GM03348 (cell line): ENCODE data around the gene HOXB13.

ENCODE experiments used
- DNase-seq: peaks from one replicate; pipeline ENCODE4 v3.0.0; 2012; ENCODE audit warnings: low spot score

Gene HOXB13

DNA sequence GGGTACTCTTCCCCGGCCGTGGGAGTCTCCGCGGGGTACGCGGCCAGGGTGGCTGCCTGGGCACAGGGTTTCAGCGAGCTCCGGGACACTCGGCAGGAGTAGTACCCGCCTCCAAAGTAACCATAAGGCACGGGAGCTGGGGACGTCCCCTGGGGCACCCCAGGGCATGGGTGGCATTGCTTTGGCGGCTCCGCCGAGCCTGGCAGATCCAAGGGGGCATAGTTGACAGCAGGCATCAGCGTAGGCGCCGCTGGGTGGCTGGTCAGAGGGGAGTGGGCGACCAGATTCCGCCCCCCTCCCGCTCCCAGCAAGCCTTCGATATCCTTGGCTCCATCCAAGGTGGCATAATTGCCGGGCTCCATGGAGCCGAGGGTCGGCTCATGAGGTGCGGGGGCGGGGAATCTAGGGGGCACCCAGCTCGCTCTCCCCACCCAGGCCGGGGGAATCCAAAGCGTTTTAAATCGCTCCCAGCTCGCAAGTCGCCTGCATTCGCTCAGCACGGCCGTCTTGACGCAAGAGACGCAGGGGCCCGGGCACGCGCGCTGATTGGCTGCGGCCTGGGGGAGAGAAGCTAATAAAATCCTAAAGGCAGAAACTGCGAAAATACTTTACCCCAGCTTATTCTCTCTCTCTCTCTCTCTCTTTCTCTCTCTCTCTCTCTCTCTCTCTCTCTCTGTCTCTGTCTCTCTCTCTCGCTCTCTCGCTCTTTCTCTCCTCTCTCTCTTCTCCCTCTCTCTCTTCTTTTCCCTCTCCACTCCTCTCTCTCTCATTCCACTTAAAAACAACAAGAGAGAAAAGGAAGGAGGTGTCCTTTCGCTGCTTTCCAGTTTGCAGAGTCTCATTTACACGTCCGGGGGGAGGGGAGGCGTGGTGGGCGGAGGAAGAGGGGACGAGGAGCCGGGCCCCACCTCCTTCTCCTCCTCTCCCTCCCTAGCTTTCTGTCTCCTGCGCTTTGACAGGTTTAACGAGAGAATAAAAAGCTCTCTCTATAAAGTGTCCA lies at the start of gene HOXB13:
HOXB13 (minus strand) TSS at position 519 of the 1,000 bp plus-strand sequence; CDS start at position 362, 157 bp downstream.
- DNase-seq, result peak; percentile 86

DNA sequence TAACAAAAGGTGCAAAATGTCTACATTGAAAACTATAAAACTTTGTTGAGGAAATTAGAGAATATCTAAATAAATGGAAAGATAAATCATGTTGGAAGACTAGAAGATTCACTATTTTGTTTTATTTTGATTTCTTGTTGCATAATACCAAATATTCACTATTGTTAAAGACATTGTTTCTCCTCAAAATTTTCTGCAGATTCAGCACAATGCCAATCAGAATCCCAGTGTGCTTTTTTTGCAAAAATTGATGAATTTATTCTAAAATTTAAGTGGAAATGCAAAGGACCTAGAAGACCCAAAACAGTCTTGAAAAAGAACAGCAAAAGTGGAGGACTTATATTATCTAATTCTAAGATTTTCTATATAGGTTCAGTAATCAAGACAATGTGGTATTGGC lies 48.1 kb upstream of the HOXB13 start:
- DNase-seq, result no peak

DNA sequence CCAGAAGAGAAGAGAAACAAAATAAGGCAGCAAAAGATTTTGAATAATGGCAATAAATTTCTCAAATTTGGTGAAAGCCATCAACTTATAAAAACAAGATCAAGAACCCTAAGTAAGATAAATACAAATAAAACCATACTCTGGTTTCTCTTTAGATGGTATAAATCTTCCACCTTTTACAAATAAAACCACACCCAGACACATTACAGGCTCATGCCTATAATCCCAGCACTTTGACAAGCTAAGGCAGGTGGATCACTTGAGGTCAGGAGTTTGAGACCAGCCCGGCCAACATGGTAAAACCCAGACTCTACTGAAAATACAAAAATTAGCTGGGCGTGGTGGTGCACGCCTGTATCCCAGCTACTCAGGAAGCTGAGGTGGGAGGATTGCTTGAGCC lies 44.7 kb upstream of the HOXB13 start:
- DNase-seq, result no peak

DNA sequence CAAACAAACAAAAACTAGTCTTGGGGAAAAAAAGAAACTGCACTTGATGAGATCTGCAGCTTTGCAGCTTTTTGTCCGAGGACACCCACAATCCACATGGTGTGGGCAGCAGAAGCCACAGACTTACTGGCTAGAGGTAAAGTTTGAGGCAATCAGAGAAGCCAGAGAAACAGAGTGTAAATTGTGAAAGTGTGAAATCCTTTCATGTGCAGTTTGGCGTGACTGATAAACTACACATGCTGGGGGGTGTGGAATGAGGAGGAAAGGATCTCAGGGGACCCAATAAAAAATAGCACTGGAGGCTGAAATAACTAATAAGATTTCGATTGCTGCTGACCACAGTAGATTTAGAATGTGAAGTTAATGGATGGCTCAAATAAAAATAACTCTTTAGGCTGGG lies 42.4 kb upstream of the HOXB13 start:
- DNase-seq, result no peak

- DNase-seq, result no peak
These were observed 40.6 kb upstream of the HOXB13 start for GRCh38 chr17:48769009-48769675.

DNA sequence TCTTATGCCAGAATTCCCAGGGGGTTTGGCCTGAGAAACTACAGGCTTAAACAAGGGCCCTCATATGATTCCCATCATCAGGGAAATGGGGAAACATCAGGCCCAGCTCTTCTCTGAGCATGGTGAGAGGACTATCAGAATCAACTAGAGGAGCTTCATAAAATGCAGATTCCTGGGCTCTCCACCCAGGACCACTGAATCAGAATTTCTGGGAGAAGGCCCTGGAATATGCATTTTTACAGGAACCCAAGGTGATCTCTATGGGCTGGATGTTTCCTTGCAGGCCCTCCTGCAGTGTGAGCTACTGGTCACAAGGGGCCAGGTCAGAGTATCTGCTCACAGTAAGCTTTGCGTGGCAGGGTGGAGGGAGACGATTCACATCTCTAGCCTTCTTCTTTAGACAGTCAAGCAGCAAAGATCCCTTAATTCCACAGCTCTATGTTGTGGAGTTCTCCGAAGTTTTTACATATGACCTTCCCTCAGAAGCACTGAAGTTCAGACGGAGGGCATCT lies 38.8 kb upstream of the HOXB13 start:
- no peak for DNase-seq

GRCh38 chr17:48761114-48761513 lies 32.6 kb upstream of the HOXB13 start:
- no peak for DNase-seq

DNA sequence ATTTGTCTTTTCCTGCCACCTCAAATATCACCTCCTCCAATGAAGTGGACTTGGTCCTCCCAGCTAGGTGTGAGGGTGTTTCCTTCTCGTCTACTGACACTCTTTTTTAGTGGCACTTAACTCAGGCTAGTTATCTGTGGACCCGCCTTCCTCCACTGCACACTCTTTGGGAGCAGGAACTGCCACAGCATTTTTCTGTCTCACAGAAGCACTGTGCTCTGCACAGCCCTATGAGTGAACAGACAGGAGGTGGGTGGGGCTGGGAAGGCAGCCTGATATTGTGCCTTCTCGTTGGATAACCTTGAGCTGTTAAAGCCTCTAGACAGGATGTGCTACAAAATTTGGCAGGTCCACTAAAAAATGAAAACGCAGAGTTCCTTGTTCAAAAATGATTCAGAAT lies 31.9 kb upstream of the HOXB13 start:
- DNase-seq, result no peak

- DNase-seq, result no peak
These were observed 30.7 kb upstream of the HOXB13 start for GRCh38 chr17:48759288-48759687.

DNA sequence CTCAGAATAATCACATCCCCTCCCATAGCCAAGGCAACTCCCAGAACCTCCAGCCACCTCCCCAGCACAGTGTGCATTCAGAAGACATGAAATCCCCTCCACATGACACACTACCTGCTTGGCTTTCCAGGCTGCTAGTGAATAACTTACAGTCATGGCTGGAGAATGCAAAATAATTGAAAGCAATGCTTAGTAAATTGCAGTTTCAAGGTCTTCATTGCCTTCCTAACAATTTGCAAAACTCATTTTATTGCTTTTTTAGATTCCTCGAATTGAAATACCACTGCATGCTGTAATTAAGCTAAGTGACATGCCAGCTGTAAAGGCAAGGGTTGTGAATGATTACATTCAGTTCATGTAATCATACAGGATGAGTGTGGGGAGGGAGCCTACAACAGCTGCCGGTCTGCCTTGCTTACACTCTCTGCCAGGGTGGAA lies 29.0 kb upstream of the HOXB13 start:
- peak; percentile 40 for DNase-seq

GRCh38 chr17:48756830-48757251 lies 28.3 kb upstream of the HOXB13 start:
- DNase-seq, result no peak

- DNase-seq, result no peak
These were observed 26.8 kb upstream of the HOXB13 start for GRCh38 chr17:48755356-48755755.

GRCh38 chr17:48754500-48755261 lies 26.1 kb upstream of the HOXB13 start:
- no peak for DNase-seq

- DNase-seq, result peak; percentile 48
These were observed 25.4 kb upstream of the HOXB13 start for GRCh38 chr17:48753794-48754499.

DNA sequence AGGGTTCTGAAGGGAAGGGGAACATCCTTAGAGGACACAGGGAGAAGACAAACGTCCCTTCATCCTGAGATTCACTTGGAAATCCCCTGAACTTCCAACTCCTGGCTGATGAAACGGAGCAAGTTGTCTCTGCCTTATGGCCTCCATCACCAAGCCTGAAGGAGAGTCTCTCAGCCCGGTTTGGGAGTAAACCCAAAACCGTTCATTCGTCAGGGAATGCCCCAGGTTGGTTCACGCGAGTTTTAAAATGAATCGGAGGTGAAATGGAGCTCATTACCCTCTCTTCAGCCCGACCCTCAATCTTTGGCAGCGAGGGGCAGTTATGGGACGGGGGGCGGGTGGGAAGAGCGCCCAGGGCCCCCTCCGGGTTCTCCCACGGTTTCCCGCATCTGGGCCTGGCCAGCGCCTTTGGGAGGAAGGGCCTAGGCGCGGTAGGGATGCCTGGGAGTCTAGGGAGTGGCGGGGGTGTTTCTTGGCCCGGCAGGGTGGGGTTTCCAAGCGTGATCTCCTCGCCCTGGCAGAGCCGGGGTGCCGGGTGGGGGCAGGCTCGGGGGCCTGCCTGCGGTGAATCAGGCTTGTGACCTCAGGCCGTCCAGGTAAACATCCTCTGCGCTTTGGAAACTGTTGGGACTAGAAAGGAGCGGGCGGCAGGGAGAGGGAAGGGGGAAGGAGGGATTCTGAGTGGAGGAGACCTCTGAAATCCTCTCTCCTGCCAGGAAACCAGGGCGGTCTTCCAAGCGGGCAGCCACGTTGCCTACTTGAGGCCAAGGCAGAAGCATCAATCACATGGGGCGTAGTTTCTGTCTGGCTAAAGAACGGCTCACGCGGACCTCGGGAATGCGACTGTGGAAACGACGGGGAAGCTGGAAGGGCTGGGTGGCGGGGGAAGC lies 24.1 kb upstream of the HOXB13 start:
- DNase-seq, result no peak

DNA sequence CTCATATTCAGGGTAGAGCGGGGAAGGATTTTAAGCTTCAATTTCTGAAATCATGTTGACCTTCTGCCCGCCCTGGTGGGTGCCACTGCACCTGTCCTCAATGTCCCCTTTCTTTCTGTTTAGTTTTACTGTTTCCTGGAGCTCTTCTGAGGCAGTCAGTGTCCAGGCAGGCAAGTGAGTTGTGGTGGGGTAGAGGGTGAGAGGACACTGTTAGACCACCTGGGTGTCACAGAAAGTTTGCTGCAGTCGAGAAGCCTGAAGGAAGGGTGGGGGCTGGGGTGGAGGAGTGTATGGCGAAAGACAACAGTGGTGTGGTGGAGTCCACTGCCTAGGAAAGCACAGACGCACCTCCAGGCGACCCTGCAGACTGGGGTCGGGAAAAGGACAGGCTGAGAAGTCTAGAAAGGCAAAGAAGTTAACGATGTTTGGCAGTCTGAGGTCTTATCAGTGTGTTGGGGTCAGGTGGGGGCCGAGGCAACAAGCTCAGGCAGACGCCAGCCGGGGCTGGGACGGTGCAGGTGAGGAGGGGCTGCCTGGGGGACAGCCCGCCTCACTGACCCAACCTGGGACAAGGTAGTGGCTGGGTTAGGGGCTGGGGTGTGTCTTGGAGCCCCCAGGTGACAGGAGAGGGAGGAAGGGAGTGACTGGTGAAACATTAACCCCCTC lies 23.3 kb upstream of the HOXB13 start:
- DNase-seq, result no peak

DNA sequence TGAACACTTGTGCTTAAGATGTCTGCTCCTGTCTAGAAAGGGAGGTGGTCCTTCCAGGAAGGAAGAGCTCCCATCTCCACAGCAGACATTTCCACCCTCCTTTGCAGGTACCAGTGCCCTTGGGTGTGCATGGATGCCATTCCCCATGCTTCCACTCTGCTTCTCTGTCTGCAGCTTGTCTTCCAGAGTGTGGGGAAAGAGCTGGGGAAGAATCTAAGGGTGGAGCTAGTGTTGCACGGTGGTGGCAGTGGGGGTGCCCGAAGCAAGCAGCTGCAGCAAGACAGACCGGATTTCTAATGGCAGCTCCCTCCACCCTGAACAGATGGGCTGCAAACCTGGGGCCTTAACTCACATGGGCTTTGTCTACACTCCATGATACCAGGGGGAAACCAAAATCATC lies 22.6 kb upstream of the HOXB13 start:
- no peak for DNase-seq

- no peak for DNase-seq
These were observed 21.3 kb upstream of the HOXB13 start for GRCh38 chr17:48749621-48750553.
